ENCODE data around the gene NT5C. TPM values are rescaled to one million over a fixed set of nuclear protein-coding genes. Genes with fewer than 3 reads are reported as not detected.

NT5C gene
- 82.9 to 136 TPM (median 131 TPM) in 5 replicates for total RNA-seq (2022; extraction: Qiagen RNA extraction; ENCODE audit: low read depth)

DNA sequence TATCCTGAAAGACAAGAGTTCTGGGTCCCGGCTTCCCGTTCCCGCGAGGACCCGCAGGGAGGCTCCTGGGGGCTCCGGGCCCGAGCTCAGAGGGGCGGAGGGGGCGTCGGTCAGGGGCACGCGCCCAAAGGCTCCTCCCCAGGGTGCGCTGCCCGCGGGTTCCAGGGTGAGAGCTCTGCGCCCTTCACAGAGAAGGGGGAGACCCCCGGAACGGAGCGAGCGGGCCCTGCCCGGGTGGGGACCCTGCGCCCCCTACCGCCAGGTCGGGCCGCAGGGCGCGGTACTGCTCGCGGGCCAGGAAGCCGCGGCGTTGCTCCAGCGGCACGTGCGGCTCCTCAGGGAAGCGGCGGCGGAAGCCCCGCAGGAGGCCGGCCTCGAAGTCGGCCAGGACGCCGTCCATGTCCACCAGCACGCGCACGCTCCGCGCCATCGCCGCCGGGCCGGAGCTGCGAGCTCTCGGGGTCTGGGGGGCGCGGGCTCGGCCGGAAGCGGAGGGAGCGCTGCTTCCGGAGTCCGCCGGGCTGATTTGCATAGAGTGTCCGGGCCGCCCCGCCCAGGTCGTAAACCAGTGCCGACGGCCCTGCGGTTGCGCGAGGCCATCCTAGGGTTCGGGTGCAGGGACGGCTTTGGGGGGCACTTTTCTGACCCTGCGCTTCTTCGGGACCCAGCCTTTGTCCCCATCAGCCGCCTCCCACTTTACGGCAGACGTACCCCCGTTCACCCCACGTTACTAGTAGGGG lies at the start of gene NT5C:
Gene NT5C (minus strand): TSS at position 465 of the 740 bp plus-strand sequence. CDS start 35 bp downstream, at position 430.

DNA sequence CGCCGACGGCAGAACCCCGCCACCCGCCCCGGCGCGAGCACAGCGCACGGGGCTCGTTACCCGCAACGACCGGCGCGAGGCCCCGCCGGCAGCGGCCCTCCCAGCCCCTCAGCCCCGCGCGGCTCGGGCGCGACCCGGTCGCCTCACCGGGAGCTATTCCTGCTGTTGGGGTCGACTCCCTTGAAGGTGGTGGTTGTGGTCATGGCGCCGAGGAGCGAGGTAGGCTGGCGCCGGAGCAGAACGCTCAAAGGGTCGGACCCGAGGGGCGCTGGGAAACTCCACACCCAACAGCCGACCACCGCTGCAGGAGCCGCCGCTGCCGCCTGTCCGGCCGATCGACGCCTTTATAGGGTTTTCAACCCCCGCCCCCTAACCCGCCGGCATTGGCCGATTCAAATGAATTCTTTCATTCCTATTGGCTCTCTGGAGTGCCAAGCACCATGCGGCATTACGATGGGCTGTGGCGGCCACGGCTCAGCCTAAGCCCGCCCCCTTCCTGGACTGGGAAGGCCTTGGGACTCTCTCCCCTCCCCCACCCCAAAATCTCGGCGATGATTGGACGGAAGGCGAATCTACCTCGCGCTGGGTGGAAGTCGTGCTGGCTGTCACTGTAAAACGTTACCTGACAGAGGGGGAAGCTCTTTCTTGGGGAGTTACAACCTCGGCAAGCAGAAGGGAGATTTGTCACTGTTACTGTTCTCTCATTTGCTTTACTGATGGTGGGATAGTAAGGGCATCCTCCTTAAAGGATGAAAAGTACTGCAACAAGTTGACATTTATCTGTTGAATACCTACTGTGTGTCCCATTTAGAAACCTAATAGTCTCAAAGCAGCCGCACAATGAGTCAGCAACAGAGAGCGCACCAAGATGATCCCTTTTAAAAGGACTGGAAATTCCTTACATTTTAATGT lies 22.9 kb upstream of the NT5C start, which contains the start of gene JPT1:
Gene JPT1 (minus strand): TSS at position 318 of the 912 bp plus-strand sequence. CDS start 115 bp downstream, at position 203.

DNA sequence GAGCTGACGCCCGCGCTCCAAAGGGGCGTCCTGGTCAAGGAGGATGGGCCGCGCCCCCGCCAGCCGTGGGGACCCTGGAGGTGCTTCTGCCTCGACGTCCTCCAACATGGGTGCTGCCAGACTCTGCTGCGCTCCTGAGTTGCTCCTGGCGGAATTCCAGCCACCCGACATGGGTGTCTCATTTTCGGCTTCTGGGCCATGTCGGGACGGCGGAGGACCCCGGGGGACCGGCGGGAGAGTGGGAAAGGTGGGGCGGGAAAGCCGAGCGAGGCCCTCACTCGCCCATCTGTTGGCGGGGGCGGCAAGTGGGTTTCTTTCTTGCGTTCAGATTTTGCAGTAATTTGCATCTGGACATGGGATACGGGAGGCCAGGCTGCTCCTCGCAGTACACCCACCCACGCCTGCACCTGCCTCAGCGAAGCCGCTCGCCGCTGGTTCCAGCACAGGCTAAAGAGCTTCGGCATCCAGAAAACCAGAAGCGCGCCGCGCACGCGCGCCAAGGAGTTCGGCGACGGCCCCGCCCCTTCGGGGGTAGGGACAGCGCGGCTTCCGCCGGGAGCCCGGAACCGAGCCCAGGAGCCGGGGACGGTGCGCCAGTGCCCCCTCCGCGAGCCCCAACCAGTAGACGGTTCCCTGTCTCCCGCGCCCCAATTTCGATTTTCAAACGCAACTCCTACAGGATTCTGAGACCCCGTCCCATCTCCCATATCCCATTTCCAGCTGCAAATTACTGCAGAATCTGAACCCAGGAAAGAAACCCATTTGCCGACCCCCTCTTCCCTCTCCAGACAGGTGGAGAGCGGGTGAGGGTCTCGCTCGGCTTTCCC lies 21.9 kb downstream of the NT5C start, which contains the start of gene ARMC7:
Gene ARMC7 (plus strand): TSS at position 563 of the 827 bp plus-strand sequence. CDS start 320 bp downstream, outside the sequence.

GRCh38 chr17:75087558-75088453 lies 43.7 kb downstream of the NT5C start, which contains the start of gene SLC16A5:
TSS of gene SLC16A5 (plus strand) at chr17:75087954. CDS start at chr17:75093637, 5,683 bp downstream.

Other genes with a start within 250 kb of the NT5C start
- gene FADS6, start 238.1 kb downstream of the NT5C start, total RNA-seq (2022; extraction: Qiagen RNA extraction; ENCODE audit: low read depth) = 0.07 TPM in 1 of 5 replicates, not detected in the others
- 0.07 TPM in 3 of 5 replicates, not detected in the others for gene USH1G, start 208.5 kb downstream of the NT5C start, total RNA-seq (2022; extraction: Qiagen RNA extraction; ENCODE audit: low read depth)
- gene OTOP2, start 207.5 kb downstream of the NT5C start, total RNA-seq (2022; extraction: Qiagen RNA extraction; ENCODE audit: low read depth) = 0.07 to 0.11 TPM in 2 of 5 replicates, not detected in the others
- not detected in 5 replicates for gene OTOP3, start 195.8 kb downstream of the NT5C start, total RNA-seq (2022; extraction: Qiagen RNA extraction; ENCODE audit: low read depth)
- gene HID1, start 159.0 kb downstream of the NT5C start, total RNA-seq (2022; extraction: Qiagen RNA extraction; ENCODE audit: low read depth) = 6.1 to 9.2 TPM (median 9.0 TPM) in 5 replicates
- gene CDR2L, start 144.1 kb downstream of the NT5C start, total RNA-seq (2022; extraction: Qiagen RNA extraction; ENCODE audit: low read depth) = 35.6 to 53.4 TPM (median 48.8 TPM) in 5 replicates
- 76.3 to 88.4 TPM (median 82.0 TPM) in 5 replicates for gene MRPL58, start 119.1 kb downstream of the NT5C start, total RNA-seq (2022; extraction: Qiagen RNA extraction; ENCODE audit: low read depth)
- 461 to 594 TPM (median 516 TPM) in 5 replicates for gene ATP5PD, start 84.8 kb downstream of the NT5C start, total RNA-seq (2022; extraction: Qiagen RNA extraction; ENCODE audit: low read depth)
- gene KCTD2, start 84.5 kb downstream of the NT5C start, total RNA-seq (2022; extraction: Qiagen RNA extraction; ENCODE audit: low read depth) = 28.0 to 30.8 TPM (median 29.8 TPM) in 5 replicates
- gene SLC16A5, start 43.8 kb downstream of the NT5C start, total RNA-seq (2022; extraction: Qiagen RNA extraction; ENCODE audit: low read depth) = 22.1 to 37.5 TPM (median 30.9 TPM) in 5 replicates
- gene ARMC7, start 21.8 kb downstream of the NT5C start, total RNA-seq (2022; extraction: Qiagen RNA extraction; ENCODE audit: low read depth) = 17.1 to 22.7 TPM (median 18.6 TPM) in 5 replicates
- 699 to 981 TPM (median 832 TPM) in 5 replicates for gene JPT1, start 22.8 kb upstream of the NT5C start, total RNA-seq (2022; extraction: Qiagen RNA extraction; ENCODE audit: low read depth)
- 369 to 399 TPM (median 390 TPM) in 5 replicates for gene SUMO2, start 51.2 kb upstream of the NT5C start, total RNA-seq (2022; extraction: Qiagen RNA extraction; ENCODE audit: low read depth)
- 84.5 to 125 TPM (median 100 TPM) in 5 replicates for gene NUP85, start 73.9 kb upstream of the NT5C start, total RNA-seq (2022; extraction: Qiagen RNA extraction; ENCODE audit: low read depth)
- 22.7 to 29.3 TPM (median 27.7 TPM) in 5 replicates for gene GGA3, start 129.9 kb upstream of the NT5C start, total RNA-seq (2022; extraction: Qiagen RNA extraction; ENCODE audit: low read depth)
- 143 to 203 TPM (median 172 TPM) in 5 replicates for gene MRPS7, start 130.1 kb upstream of the NT5C start, total RNA-seq (2022; extraction: Qiagen RNA extraction; ENCODE audit: low read depth)
- 32.8 to 37.8 TPM (median 37.2 TPM) in 5 replicates for gene MIF4GD, start 139.5 kb upstream of the NT5C start, total RNA-seq (2022; extraction: Qiagen RNA extraction; ENCODE audit: low read depth)
- 18.2 to 25.0 TPM (median 21.2 TPM) in 5 replicates for gene SLC25A19, start 157.7 kb upstream of the NT5C start, total RNA-seq (2022; extraction: Qiagen RNA extraction; ENCODE audit: low read depth)